Fibroblast of lung (primary cell): ENCODE measurements around the gene EFNA5. TPM values are rescaled to one million over a fixed set of nuclear protein-coding genes. Genes with fewer than 3 reads are reported as not detected.

Experiments used
- DNase-seq, 2 donors: peaks; one replicate each; pipeline versions ENCODE4 v3.0.0 to v3.0.0-alpha.2; 2010; ENCODE audit warnings: low read depth in 2 of 2
- H2AFZ ChIP-seq: 2 replicates; pipeline ENCODE4 v1.5.1; 2012; ENCODE audit warnings: low read length, control low read depth, inconsistent platforms
- H3K27ac ChIP-seq: 2 replicates; pipeline ENCODE4 v1.5.1; 2011; ENCODE audit warnings: low read length, control low read depth; ENCODE audit not compliant: insufficient read depth
- H3K27me3 ChIP-seq: 2 replicates; pipeline ENCODE4 v1.5.1; 2011; ENCODE audit warnings: mild to moderate bottlenecking, low read length; ENCODE audit not compliant: control insufficient read depth, insufficient read depth
- H3K36me3 ChIP-seq: 2 replicates; pipeline ENCODE4 v1.5.1; 2011; ENCODE audit warnings: low read length; ENCODE audit not compliant: control insufficient read depth, insufficient read depth
- H3K4me1 ChIP-seq: 2 replicates; pipeline ENCODE4 v1.5.1; 2011; ENCODE audit warnings: low read length; ENCODE audit not compliant: control insufficient read depth, insufficient read depth; ENCODE audit errors: extremely low read depth
- H3K4me2 ChIP-seq: 2 replicates; pipeline ENCODE4 v1.5.1; 2011; ENCODE audit warnings: low read length, control low read depth; ENCODE audit not compliant: insufficient read depth; ENCODE audit errors: extremely low read depth
- H3K4me3 ChIP-seq, 4 experiments: fragments of 200-600 bp in 1 of 4; sonication (generic) in 1 of 4; replicated peaks in 1 of 4; 2 replicates each; pipeline ENCODE4 v1.5.1; 2011 to 2016; ENCODE audit warnings: low read length in 4 of 4, low read depth in 3 of 4, mild to moderate bottlenecking in 3 of 4, control low read depth in 2 of 4, inconsistent platforms in 1 of 4, mixed read lengths in 1 of 4; ENCODE audit not compliant: insufficient read depth in 1 of 4; ENCODE audit errors: control extremely low read depth in 1 of 4
- H3K79me2 ChIP-seq: 2 replicates; pipeline ENCODE4 v1.5.1; 2012; ENCODE audit warnings: mild to moderate bottlenecking, low read length, inconsistent platforms; ENCODE audit not compliant: control insufficient read depth, insufficient read depth
- H3K9ac ChIP-seq: 2 replicates; pipeline ENCODE4 v1.5.1; 2011; ENCODE audit warnings: mild to moderate bottlenecking, low read length, control low read depth; ENCODE audit not compliant: insufficient read depth
- H3K9me3 ChIP-seq: 2 replicates; pipeline ENCODE4 v1.5.1; 2012; ENCODE audit warnings: low read depth, low read length; ENCODE audit not compliant: control insufficient read depth, insufficient read depth
- H4K20me1 ChIP-seq: 2 replicates; pipeline ENCODE4 v1.5.1; 2011; ENCODE audit warnings: low read length; ENCODE audit not compliant: control insufficient read depth, insufficient read depth; ENCODE audit errors: extremely low read depth
- CTCF ChIP-seq, 2 donors: IDR thresholded peaks in 1 of 2; conservative IDR thresholded peaks in 1 of 2; 1 replicate in 1 of 2; 2 replicates in 1 of 2; pipeline ENCODE4 v1.5.1; 2011 to 2012; ENCODE audit warnings: low read length in 2 of 2, control low read depth in 1 of 2, inconsistent platforms in 1 of 2, low read depth in 1 of 2, mild to moderate bottlenecking in 1 of 2
- EZH2 ChIP-seq: IDR thresholded peaks from 2 replicates; pipeline ENCODE4 v1.5.1; 2012; ENCODE audit warnings: low read length, control low read depth, mild to moderate bottlenecking; ENCODE audit errors: missing control alignments
- polyA plus RNA-seq, 2 donors: library from polyadenylated mRNA; depleted of rRNA in 1 of 2; stranded (reverse) in 1 of 2; unstranded in 1 of 2; fragments of >200 nt; gene quantifications; 2 replicates each; pipeline ENCODE4 v1.2.1, GENCODE V29; 2011 to 2012; ENCODE audit warnings: missing spikeins in 1 of 2
- total RNA-seq: library from RNA; depleted of rRNA; stranded (reverse); fragments of >200 nt; gene quantifications from 2 replicates; pipeline ENCODE4 v1.2.1, GENCODE V29; 2014

EFNA5 gene
- total and polyA plus RNA-seq, 2 donors (not counting 1 experiment from before 2014, with no cell fraction given), result 3.5 to 3.7 TPM

GRCh38 chr5:107698286-107698685, 27.5 kb upstream of the EFNA5 start:
- H3K9me3 ChIP-seq, result no peaks in the 10 kb centered on the region

GRCh38 chr5:107696498-107696897, 25.8 kb upstream of the EFNA5 start:
- Histone ChIP-seq H3K4me3 (no peak overlapping the region), H3K4me2 (no peak overlapping the region), H3K27ac (no peak overlapping the region), H3K9ac (no peak overlapping the region), H2AFZ (no peak overlapping the region), H3K36me3 (no peaks in the 10 kb centered on the region), H3K9me3 (no peaks in the 10 kb centered on the region), H3K79me2 (no peaks in the 10 kb centered on the region), H4K20me1 (no peaks in the 10 kb centered on the region), H3K27me3 (no peaks in the 10 kb centered on the region), H3K4me1 (no peaks in the 10 kb centered on the region)
- no peak for TF ChIP-seq EZH2
- TF ChIP-seq CTCF (conservative IDR thresholded peaks at IDR 0.05 in 1 of 2, IDR thresholded peaks at IDR 0.05 in 1 of 2; ENCODE audit: low read depth in 1 of 2, low read length in 2 of 2), result no peak
- DNase-seq, result no peak

More at GRCh38 chr5:107698286-107698685, 27.5 kb upstream of the EFNA5 start:
- H3K36me3 ChIP-seq, result no peaks in the 10 kb centered on the region
- H3K27me3 ChIP-seq, result no peaks in the 10 kb centered on the region
- TF ChIP-seq CTCF (conservative IDR thresholded peaks at IDR 0.05 in 1 of 2, IDR thresholded peaks at IDR 0.05 in 1 of 2; ENCODE audit: low read depth in 1 of 2, low read length in 2 of 2) (no peak), EZH2 (no peak)
- DNase-seq, result peak in 1 of 2 donors; percentile 14
- no peak overlapping the region for H3K4me2 ChIP-seq
- H3K4me3 ChIP-seq, result no peak overlapping the region
- no peaks in the 10 kb centered on the region for H3K4me1 ChIP-seq
- H4K20me1 ChIP-seq, result no peaks in the 10 kb centered on the region
- no peak overlapping the region for H2AFZ ChIP-seq
- no peak overlapping the region for H3K27ac ChIP-seq
- no peaks in the 10 kb centered on the region for H3K79me2 ChIP-seq
- H3K9ac ChIP-seq, result no peak overlapping the region

GRCh38 chr5:107696080-107696479, 25.3 kb upstream of the EFNA5 start:
- H3K4me1 ChIP-seq, result no peaks in the 10 kb centered on the region
- H3K9ac ChIP-seq, result no peak overlapping the region
- H3K4me3 ChIP-seq, result no peak overlapping the region
- no peaks in the 10 kb centered on the region for H3K36me3 ChIP-seq
- no peak for DNase-seq
- H3K79me2 ChIP-seq, result no peaks in the 10 kb centered on the region
- H3K4me2 ChIP-seq, result no peak overlapping the region
- H3K27me3 ChIP-seq, result no peaks in the 10 kb centered on the region
- no peak for TF ChIP-seq EZH2
- no peak for TF ChIP-seq CTCF (conservative IDR thresholded peaks at IDR 0.05 in 1 of 2, IDR thresholded peaks at IDR 0.05 in 1 of 2; ENCODE audit: low read depth in 1 of 2, low read length in 2 of 2)
- H3K9me3 ChIP-seq, result no peaks in the 10 kb centered on the region
- H4K20me1 ChIP-seq, result no peaks in the 10 kb centered on the region
- no peak overlapping the region for H3K27ac ChIP-seq
- no peak overlapping the region for H2AFZ ChIP-seq
